GM19351 (cell line): Measurements from ENCODE around the gene WNT7A.

ENCODE experiments used
- ATAC-seq: cut with Tn5 transposase; IDR thresholded peaks from one replicate; pipeline ENCODE4 v1.9.1; 2021; ENCODE audit warnings: mild to moderate bottlenecking, moderate library complexity; ENCODE audit not compliant: unreplicated experiment

The WNT7A gene

GRCh38 chr3:13798401-13798800 lies 81.5 kb downstream of the WNT7A start:
- ATAC-seq = no peak

GRCh38 chr3:13796701-13797460 lies 83.0 kb downstream of the WNT7A start:
- no peak for ATAC-seq

GRCh38 chr3:13795816-13796215 lies 84.1 kb downstream of the WNT7A start:
- no peak for ATAC-seq

GRCh38 chr3:13794322-13794721 lies 85.5 kb downstream of the WNT7A start:
- no peak for ATAC-seq

- no peak for ATAC-seq
Measured at GRCh38 chr3:13793451-13793850, 86.4 kb downstream of the WNT7A start.

- ATAC-seq = no peak
Measured at GRCh38 chr3:13792512-13793371, 87.1 kb downstream of the WNT7A start.

- ATAC-seq = no peak
Measured at GRCh38 chr3:13792051-13792490, 87.8 kb downstream of the WNT7A start.

- no peak for ATAC-seq
Measured at GRCh38 chr3:13791198-13792050, 88.4 kb downstream of the WNT7A start.

GRCh38 chr3:13790376-13791197 lies 89.3 kb downstream of the WNT7A start:
- ATAC-seq = no peak

GRCh38 chr3:13788522-13789424 lies 91.1 kb downstream of the WNT7A start:
- no peak for ATAC-seq

GRCh38 chr3:13787533-13788132 lies 92.2 kb downstream of the WNT7A start:
- ATAC-seq = no peak

GRCh38 chr3:13786811-13787210 lies 93.1 kb downstream of the WNT7A start:
- no peak for ATAC-seq

GRCh38 chr3:13785853-13786436 lies 93.9 kb downstream of the WNT7A start:
- ATAC-seq = no peak

GRCh38 chr3:13785351-13785750 lies 94.5 kb downstream of the WNT7A start:
- no peak for ATAC-seq

- no peak for ATAC-seq
Measured at GRCh38 chr3:13783476-13783875, 96.4 kb downstream of the WNT7A start.

- no peak for ATAC-seq
Measured at GRCh38 chr3:13782501-13782900, 97.4 kb downstream of the WNT7A start.

- ATAC-seq = no peak
Measured at GRCh38 chr3:13781417-13781816, 98.5 kb downstream of the WNT7A start.

GRCh38 chr3:13780432-13781176 lies 99.3 kb downstream of the WNT7A start:
- no peak for ATAC-seq
